LNCAP (cell line): ENCODE results near the gene FGL2.

Experiments used
- TF ChIP-seq, protein P1 (sequence below): fragments of 450-650 bp; IDR thresholded peaks from 2 replicates; pipeline ENCODE4 v1.5.1; 2017; ENCODE audit warnings: mild to moderate bottlenecking

The FGL2 gene

DNA sequence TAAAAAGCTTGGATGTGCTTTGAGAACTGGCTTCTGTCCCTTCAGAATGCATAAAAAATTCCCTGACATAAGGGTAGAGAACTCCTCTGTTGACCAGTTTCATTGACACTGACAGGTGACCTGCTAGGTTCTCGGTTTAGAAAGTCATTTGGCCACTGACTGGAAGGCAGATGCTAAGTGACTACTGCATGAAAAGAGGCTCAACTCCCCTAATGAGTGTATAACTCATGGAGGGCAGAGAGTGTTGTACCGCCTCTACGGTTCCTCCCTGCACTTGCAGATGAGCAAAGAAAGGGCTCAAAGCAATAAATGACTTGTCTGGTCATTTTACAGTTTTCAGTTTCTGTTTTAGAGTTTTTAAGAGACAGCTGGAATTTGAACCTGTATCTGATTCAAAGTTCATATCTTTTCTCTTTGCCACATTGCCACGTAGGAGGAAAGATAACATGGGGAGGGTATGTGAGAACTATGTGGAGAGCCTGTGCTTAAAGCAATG, 2.9 kb upstream of the FGL2 start:
- TF ChIP-seq, protein P1, sequence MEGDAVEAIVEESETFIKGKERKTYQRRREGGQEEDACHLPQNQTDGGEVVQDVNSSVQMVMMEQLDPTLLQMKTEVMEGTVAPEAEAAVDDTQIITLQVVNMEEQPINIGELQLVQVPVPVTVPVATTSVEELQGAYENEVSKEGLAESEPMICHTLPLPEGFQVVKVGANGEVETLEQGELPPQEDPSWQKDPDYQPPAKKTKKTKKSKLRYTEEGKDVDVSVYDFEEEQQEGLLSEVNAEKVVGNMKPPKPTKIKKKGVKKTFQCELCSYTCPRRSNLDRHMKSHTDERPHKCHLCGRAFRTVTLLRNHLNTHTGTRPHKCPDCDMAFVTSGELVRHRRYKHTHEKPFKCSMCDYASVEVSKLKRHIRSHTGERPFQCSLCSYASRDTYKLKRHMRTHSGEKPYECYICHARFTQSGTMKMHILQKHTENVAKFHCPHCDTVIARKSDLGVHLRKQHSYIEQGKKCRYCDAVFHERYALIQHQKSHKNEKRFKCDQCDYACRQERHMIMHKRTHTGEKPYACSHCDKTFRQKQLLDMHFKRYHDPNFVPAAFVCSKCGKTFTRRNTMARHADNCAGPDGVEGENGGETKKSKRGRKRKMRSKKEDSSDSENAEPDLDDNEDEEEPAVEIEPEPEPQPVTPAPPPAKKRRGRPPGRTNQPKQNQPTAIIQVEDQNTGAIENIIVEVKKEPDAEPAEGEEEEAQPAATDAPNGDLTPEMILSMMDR: no peak

DNA sequence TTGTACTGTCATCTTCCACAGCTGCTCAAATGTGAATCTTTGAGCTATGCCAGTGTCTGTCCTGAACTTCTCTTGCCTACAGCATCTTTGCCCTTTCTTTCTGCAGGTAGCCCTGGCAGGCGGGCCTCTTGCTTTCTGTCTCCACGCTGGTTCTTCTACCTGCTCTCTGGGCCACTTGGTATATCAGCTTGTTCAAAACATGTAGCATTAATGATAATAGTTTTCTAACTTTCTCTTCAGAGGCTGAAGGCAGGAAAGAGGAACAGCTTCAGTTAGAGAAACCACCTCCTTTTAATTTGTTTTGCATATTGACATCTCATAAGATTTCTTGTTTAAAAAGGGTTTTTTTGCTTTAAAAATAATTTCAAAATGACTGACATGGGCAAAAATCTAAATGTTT, 923 bp upstream of the FGL2 start:
- TF ChIP-seq, protein P1: no peak

DNA sequence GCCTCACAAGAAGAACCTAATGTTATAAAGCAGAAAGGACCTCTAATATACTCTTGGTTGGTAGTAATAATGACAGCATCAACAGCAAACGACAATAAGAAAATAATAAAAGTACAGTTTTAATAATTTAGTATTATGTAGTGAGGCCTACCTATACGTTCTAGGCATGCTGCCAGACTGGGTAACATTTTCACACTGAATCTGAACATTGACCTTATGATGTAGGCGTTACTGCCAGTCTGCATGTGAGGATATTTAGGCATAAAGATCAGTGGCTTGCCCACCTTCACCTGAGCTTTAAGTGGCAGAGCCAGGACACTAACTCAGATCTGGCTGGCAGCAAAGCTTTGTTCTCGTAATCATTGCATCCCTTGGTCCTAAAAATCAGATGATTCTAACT, 2.5 kb downstream of the FGL2 start:
- TF ChIP-seq, protein P1: no peak

DNA sequence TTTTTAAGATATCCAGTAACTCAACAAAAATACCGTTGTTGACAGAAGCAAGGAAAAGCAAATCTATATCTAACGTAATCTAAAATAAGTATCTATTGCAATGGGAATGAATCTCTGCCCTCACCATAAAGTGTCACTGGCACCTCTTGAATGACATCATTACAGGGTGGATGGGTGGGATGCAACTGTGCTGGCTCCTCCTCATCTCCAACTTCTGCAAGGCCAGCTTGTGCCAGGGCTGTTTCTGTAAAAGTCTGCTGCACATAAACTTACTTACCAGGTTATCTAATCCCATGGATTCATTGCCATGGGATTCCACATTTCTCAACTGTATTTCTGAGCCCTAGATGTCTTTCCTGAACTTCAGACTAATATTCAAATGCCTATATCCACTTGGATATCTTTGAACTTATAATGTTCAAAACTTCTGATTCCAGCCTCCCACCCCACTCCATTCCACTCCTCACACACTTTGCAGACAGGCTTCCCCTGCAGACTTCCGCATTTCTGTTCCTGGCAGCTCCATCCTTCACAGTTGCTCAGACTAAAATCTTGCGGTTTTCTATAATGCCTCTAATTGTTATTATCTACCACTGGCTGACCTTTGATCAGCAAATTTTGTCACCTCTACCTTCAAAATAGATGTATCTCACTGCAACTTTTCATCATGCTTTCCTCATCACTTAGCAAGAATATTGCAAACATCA, 10.7 kb downstream of the FGL2 start:
- TF ChIP-seq, protein P1: no peak

DNA sequence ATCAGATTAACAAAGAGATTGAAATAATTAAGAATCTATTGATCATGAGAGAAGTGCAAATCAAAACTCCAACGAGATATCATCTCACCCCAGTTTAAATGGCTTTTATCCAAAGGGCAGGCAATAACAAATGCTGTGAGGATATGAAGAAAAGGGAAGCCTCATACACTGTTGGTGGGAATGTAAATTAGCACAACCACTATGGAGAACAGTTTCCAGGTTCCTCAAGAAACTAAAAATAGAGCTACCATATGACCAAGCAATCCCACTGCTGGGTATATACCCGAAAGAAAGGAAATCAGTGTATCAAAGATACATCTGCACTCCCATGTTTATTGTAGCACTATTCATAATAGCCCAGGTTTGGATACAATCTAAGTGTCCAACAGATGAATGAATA, 13.8 kb downstream of the FGL2 start:
- TF ChIP-seq, protein P1: no peak

DNA sequence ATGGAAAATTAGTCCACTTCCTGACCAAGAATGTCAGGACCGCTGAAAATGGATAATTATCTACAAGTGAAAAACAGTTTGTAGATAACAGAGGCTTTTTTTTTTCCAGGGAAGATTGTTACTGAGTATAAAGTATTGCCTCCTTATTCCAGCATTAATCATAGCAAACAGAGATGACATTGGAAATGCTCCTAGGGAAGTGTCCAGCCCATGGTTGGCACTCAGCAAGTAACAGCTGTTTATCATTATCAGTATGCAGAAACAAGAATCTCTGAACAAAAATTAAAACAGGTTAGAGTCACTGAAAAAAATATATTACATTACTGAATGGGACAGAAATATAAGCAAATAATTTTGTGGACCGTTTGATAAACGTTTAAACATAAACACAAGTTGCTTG, 14.6 kb downstream of the FGL2 start:
- TF ChIP-seq, protein P1: no peak

DNA sequence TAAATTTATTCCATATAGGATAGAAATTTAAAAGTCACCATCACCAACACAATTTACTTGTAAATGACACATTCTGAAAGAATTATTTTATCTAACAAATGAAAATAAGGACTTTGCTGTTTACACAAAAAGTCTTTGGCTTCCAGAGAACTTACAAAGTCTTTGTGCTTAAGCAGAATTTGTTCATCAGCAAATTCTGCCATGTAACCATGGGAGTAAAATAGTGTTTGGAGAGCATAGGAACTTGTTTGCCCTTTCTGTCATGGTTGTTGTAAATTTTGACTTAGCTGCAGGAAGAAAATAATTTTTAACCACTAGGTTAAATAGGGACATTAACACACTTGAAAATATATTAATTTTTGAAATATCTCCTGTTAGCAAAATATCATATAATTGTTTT, 15.2 kb downstream of the FGL2 start:
- TF ChIP-seq, protein P1: no peak

DNA sequence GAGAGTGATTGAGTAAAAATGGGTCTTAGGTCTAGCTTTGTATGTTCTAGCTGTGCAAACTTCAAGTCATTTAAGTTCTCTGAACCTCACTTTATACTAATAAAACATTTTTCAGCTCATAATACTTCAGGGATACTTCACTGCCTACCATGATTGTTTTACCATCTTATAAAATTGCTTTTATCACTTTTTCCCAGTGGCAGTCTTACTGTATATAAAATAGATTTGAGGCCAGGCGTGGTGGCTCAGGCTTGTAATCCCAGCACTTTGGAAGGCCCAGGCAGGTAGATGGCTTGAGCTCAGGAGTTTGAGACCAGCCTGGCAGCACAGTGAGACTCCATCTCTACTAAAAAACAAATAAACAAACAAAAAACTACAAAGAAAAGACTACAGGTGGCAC, 17.4 kb downstream of the FGL2 start:
- TF ChIP-seq, protein P1: no peak
